Mesendoderm (in vitro differentiated cells): ENCODE measurements around the gene HEXIM1.

ENCODE experiments used
- DNase-seq: peaks from one replicate; pipeline ENCODE4 v3.0.0; 2013
- H2AK5ac ChIP-seq: 2 replicates; pipeline ENCODE4 v1.6.1; 2013; ENCODE audit warnings: low read length, inconsistent platforms
- H2BK120ac ChIP-seq: 2 replicates; pipeline ENCODE4 v1.6.1; 2013; ENCODE audit warnings: low read depth, mild to moderate bottlenecking, low read length, moderate library complexity, mixed read lengths
- H2BK15ac ChIP-seq: replicated peaks from 2 replicates; pipeline ENCODE4 v1.6.1; 2013; ENCODE audit warnings: low read depth, mild to moderate bottlenecking, moderate library complexity
- H2BK5ac ChIP-seq: 2 replicates; pipeline ENCODE4 v1.6.1; 2013; ENCODE audit warnings: low read length, inconsistent platforms
- H3K18ac ChIP-seq: 2 replicates; pipeline ENCODE4 v1.6.1; 2013; ENCODE audit warnings: mild to moderate bottlenecking, low read length, mixed read lengths
- H3K23ac ChIP-seq: one replicate; pipeline ENCODE4 v1.6.1; 2013; ENCODE audit warnings: low read length
- H3K27ac ChIP-seq: 2 replicates; pipeline ENCODE4 v1.5.1; 2013; ENCODE audit warnings: low read depth, mild to moderate bottlenecking, inconsistent platforms, low read length, moderate library complexity
- H3K27me3 ChIP-seq: 2 replicates; pipeline ENCODE4 v1.6.1; 2013; ENCODE audit warnings: low read length, control low read depth, mild to moderate bottlenecking, inconsistent platforms; ENCODE audit not compliant: insufficient read depth, poor library complexity
- H3K36me3 ChIP-seq: 2 replicates; pipeline ENCODE4 v1.6.1; 2013; ENCODE audit warnings: low read length, inconsistent platforms; ENCODE audit not compliant: control insufficient read depth, insufficient read depth
- H3K4ac ChIP-seq: one replicate; pipeline ENCODE4 v1.6.1; 2013; ENCODE audit warnings: low read depth, mild to moderate bottlenecking, low read length, moderate library complexity
- H3K4me1 ChIP-seq: 2 replicates; pipeline ENCODE4 v1.6.1; 2013; ENCODE audit warnings: low read depth, low read length, inconsistent platforms; ENCODE audit not compliant: control insufficient read depth
- H3K4me2 ChIP-seq: 2 replicates; pipeline ENCODE4 v1.6.1; 2013; ENCODE audit warnings: low read length
- H3K4me3 ChIP-seq: 2 replicates; pipeline ENCODE4 v1.5.1; 2013; ENCODE audit warnings: mild to moderate bottlenecking, low read length
- H3K56ac ChIP-seq: one replicate; pipeline ENCODE4 v1.6.1; 2013; ENCODE audit warnings: low read length
- H3K79me1 ChIP-seq: 2 replicates; pipeline ENCODE4 v1.6.1; 2013; ENCODE audit warnings: low read length, inconsistent platforms
- H3K79me2 ChIP-seq: 2 replicates; pipeline ENCODE4 v1.6.1; 2013; ENCODE audit warnings: mild to moderate bottlenecking, low read length; ENCODE audit not compliant: control insufficient read depth, insufficient read depth
- H3K9ac ChIP-seq: 2 replicates; pipeline ENCODE4 v1.6.1; 2013; ENCODE audit warnings: low read length, inconsistent platforms
- H4K5ac ChIP-seq: one replicate; pipeline ENCODE4 v1.6.1; 2013; ENCODE audit warnings: low read length
- H4K8ac ChIP-seq: one replicate; pipeline ENCODE4 v1.6.1; 2013; ENCODE audit warnings: low read depth, mild to moderate bottlenecking, control low read depth, low read length, moderate library complexity
- WGBS: extraction: QIAGEN DNeasy Blood & Tissue Kit; methylation state at CpG from one replicate; pipeline ENCODE4 v1.1.7; 2013; ENCODE audit warnings: low lambda C conversion rate, missing lambda C conversion rate; ENCODE audit not compliant: insufficient coverage; ENCODE audit errors: extremely low coverage; 5-methylcytosine and 5-hydroxymethylcytosine counted together

HEXIM1 gene

GRCh38 chr17:45112559-45113423, 35.5 kb upstream of the HEXIM1 start:
- no peak overlapping the region for H3K9ac ChIP-seq
- no peak overlapping the region for H3K56ac ChIP-seq
- H4K8ac ChIP-seq: no peak overlapping the region
- no peaks in the 10 kb centered on the region for H3K27me3 ChIP-seq
- H3K27ac ChIP-seq: no peak overlapping the region
- DNase-seq: no peak
- no peak overlapping the region for H2BK5ac ChIP-seq
- H2BK120ac ChIP-seq: no peak overlapping the region
- H3K79me2 ChIP-seq: no peaks in the 10 kb centered on the region
- H3K4me1 ChIP-seq: no peaks in the 10 kb centered on the region
- peaks cover 3% of the 10 kb centered on the region for H3K36me3 ChIP-seq
- H3K23ac ChIP-seq: no peak overlapping the region
- no peak overlapping the region for H3K4me2 ChIP-seq
- no peak overlapping the region for H3K4me3 ChIP-seq
- no peak overlapping the region for H3K4ac ChIP-seq
- no peak overlapping the region for H2AK5ac ChIP-seq
- H3K18ac ChIP-seq: no peak overlapping the region
- WGBS: no CpG with 5 or more reads among the region's 23 CpGs
- no peaks in the 10 kb centered on the region for H3K79me1 ChIP-seq
- no peak overlapping the region for H2BK15ac ChIP-seq
- H4K5ac ChIP-seq: no peak overlapping the region

GRCh38 chr17:45113424-45113754, 34.9 kb upstream of the HEXIM1 start:
- Histone ChIP-seq H3K18ac (no peak overlapping the region), H4K8ac (no peak overlapping the region), H3K79me2 (no peaks in the 10 kb centered on the region), H2BK15ac (no peak overlapping the region), H3K9ac (no peak overlapping the region), H3K4me2 (no peak overlapping the region), H3K27me3 (no peaks in the 10 kb centered on the region), H3K4ac (no peak overlapping the region), H3K79me1 (no peaks in the 10 kb centered on the region), H3K23ac (no peak overlapping the region), H2AK5ac (no peak overlapping the region), H3K56ac (no peak overlapping the region), H3K4me1 (no peaks in the 10 kb centered on the region), H4K5ac (no peak overlapping the region), H3K36me3 (peaks cover 1% of the 10 kb centered on the region), H3K4me3 (no peak overlapping the region), H3K27ac (no peak overlapping the region), H2BK5ac (no peak overlapping the region), H2BK120ac (no peak overlapping the region)
- DNase-seq: no peak
- no CpG with 5 or more reads among the region's 9 CpGs for WGBS

- H3K4ac ChIP-seq: no peak overlapping the region
- no peak overlapping the region for H4K8ac ChIP-seq
- no peak overlapping the region for H3K23ac ChIP-seq
- no peak overlapping the region for H3K27ac ChIP-seq
- H3K4me2 ChIP-seq: no peak overlapping the region
- H3K27me3 ChIP-seq: no peaks in the 10 kb centered on the region
- no peaks in the 10 kb centered on the region for H3K79me2 ChIP-seq
- no peak for DNase-seq
- no peak overlapping the region for H2BK15ac ChIP-seq
- H3K4me1 ChIP-seq: no peaks in the 10 kb centered on the region
- no peak overlapping the region for H2BK5ac ChIP-seq
- no peak overlapping the region for H2AK5ac ChIP-seq
- no peak overlapping the region for H3K9ac ChIP-seq
- H4K5ac ChIP-seq: no peak overlapping the region
- H3K4me3 ChIP-seq: no peak overlapping the region
- H3K79me1 ChIP-seq: no peaks in the 10 kb centered on the region
- no CpG with 5 or more reads among the region's 19 CpGs for WGBS
- H3K18ac ChIP-seq: no peak overlapping the region
- no peaks in the 10 kb centered on the region for H3K36me3 ChIP-seq
- no peak overlapping the region for H3K56ac ChIP-seq
- H2BK120ac ChIP-seq: no peak overlapping the region
These were observed 34.0 kb upstream of the HEXIM1 start for GRCh38 chr17:45114117-45114932.

GRCh38 chr17:45115015-45115625, 33.2 kb upstream of the HEXIM1 start:
- no peak overlapping the region for H3K4ac ChIP-seq
- H3K4me2 ChIP-seq: no peak overlapping the region
- H2BK5ac ChIP-seq: no peak overlapping the region
- no peak overlapping the region for H4K8ac ChIP-seq
- H2BK15ac ChIP-seq: no peak overlapping the region
- H3K27ac ChIP-seq: no peak overlapping the region
- no peaks in the 10 kb centered on the region for H3K4me1 ChIP-seq
- H3K18ac ChIP-seq: no peak overlapping the region
- H4K5ac ChIP-seq: no peak overlapping the region
- no peak overlapping the region for H3K23ac ChIP-seq
- no peak overlapping the region for H2AK5ac ChIP-seq
- WGBS: no CpG with 5 or more reads among the region's 26 CpGs
- DNase-seq: no peak
- H3K4me3 ChIP-seq: no peak overlapping the region
- no peak overlapping the region for H3K56ac ChIP-seq
- H3K36me3 ChIP-seq: no peaks in the 10 kb centered on the region
- H3K79me2 ChIP-seq: no peaks in the 10 kb centered on the region
- H3K9ac ChIP-seq: no peak overlapping the region
- no peak overlapping the region for H2BK120ac ChIP-seq
- no peaks in the 10 kb centered on the region for H3K79me1 ChIP-seq
- H3K27me3 ChIP-seq: no peaks in the 10 kb centered on the region

GRCh38 chr17:45115871-45116270, 32.4 kb upstream of the HEXIM1 start:
- Histone ChIP-seq H3K36me3 (no peaks in the 10 kb centered on the region), H3K4me3 (no peak overlapping the region), H2BK5ac (no peak overlapping the region), H3K4me2 (no peak overlapping the region), H3K27me3 (no peaks in the 10 kb centered on the region), H3K56ac (no peak overlapping the region), H3K27ac (no peak overlapping the region), H4K8ac (no peak overlapping the region), H2BK120ac (no peak overlapping the region), H2AK5ac (no peak overlapping the region), H3K18ac (no peak overlapping the region), H3K79me2 (no peaks in the 10 kb centered on the region), H3K79me1 (no peaks in the 10 kb centered on the region), H3K4me1 (no peaks in the 10 kb centered on the region), H4K5ac (no peak overlapping the region), H3K9ac (no peak overlapping the region), H2BK15ac (no peak overlapping the region), H3K23ac (no peak overlapping the region), H3K4ac (no peak overlapping the region)
- no peak for DNase-seq
- WGBS: no CpG with 5 or more reads among the region's 11 CpGs
